Endothelial cell of umbilical vein (primary cell): ENCODE results near the gene CNGA4. TPM values are rescaled to one million over a fixed set of nuclear protein-coding genes. Genes with fewer than 3 reads are reported as not detected.
A peak's percentile ranks its signal among the peaks of the same experiment; 100 is the strongest.

Experiments
- Bru-seq: library from RNA; stranded (reverse); fragments of 400-500 nt; gene quantifications from one replicate; lab custom pipeline; 2021; lab: Mats Ljungman, UMichigan
- BruChase-seq, 2 experiments: library from RNA; stranded (reverse); fragments of 400-500 nt; gene quantifications; one replicate each; lab custom pipeline; 2021; lab: Mats Ljungman, UMichigan
- BruUV-seq: library from RNA; stranded (reverse); fragments of 400-500 nt; replicated peaks from 2 replicates; lab custom pipeline; 2021; lab: Mats Ljungman, UMichigan
- CTCF ChIA-PET: fragments of 300-600, 350-600 bp; sonication (Branson Sonifier 250); formaldehyde crosslinking; loops from one replicate; lab custom pipeline; 2021; ENCODE audit warnings: antibody characterized with exemption, inconsistent platforms; lab: Charles Lee
- POLR2A ChIA-PET: fragments of 300-600, 350-600 bp; sonication (Branson Sonifier 250); formaldehyde crosslinking; loops from one replicate; lab custom pipeline; 2021; ENCODE audit warnings: antibody characterized with exemption, inconsistent platforms; lab: Charles Lee
- DNase-seq: peaks from one replicate; pipeline ENCODE4 v3.0.0-alpha.2; 2011; ENCODE audit warnings: low read depth, low spot score
- FAIRE-seq: peaks from 2 replicates; lab custom pipeline; 2011; peaks lifted over from hg19 to GRCh38; lab: Jason Lieb, UNC
- H2AFZ ChIP-seq: 2 replicates; pipeline ENCODE4 v1.6.0; 2012; ENCODE audit warnings: low read depth, low read length, control low read depth, inconsistent platforms
- H3K27ac ChIP-seq: 2 replicates; pipeline ENCODE4 v1.5.1; 2011; ENCODE audit warnings: low read depth, mild to moderate bottlenecking, control low read depth, low read length, moderate library complexity; ENCODE audit not compliant: insufficient read depth
- H3K27me3 ChIP-seq, 2 experiments: 2 replicates each; pipeline versions ENCODE4 v1.6.0 to v1.6.1; 2011; ENCODE audit warnings: low read length in 2 of 2, mixed read lengths in 1 of 2; ENCODE audit not compliant: control insufficient read depth in 2 of 2, insufficient read depth in 2 of 2
- H3K36me3 ChIP-seq, 2 experiments: 2 replicates in 1 of 2; 3 replicates in 1 of 2; pipeline ENCODE4 v1.5.1; 2011; ENCODE audit warnings: low read length in 2 of 2, mild to moderate bottlenecking in 1 of 2, moderate library complexity in 1 of 2; ENCODE audit not compliant: control insufficient read depth in 2 of 2, insufficient read depth in 2 of 2; ENCODE audit errors: extremely low read depth in 1 of 2
- H3K4me1 ChIP-seq: 3 replicates; pipeline ENCODE4 v1.5.1; 2011; ENCODE audit warnings: mild to moderate bottlenecking, low read length; ENCODE audit not compliant: control insufficient read depth, insufficient read depth; ENCODE audit errors: extremely low read depth
- H3K4me2 ChIP-seq: 2 replicates; pipeline ENCODE4 v1.6.1; 2011; ENCODE audit warnings: low read length, control low read depth, mixed read lengths; ENCODE audit not compliant: insufficient read depth
- H3K4me3 ChIP-seq, 3 experiments: fragments of 200-600 bp in 1 of 3; sonication (generic), shearing (Covaris generic) in 1 of 3; replicated peaks in 1 of 3; 2 replicates each; pipeline ENCODE4 v1.5.1; 2011 to 2016; ENCODE audit warnings: control low read depth in 3 of 3, low read length in 3 of 3, mild to moderate bottlenecking in 2 of 3, inconsistent platforms in 1 of 3, low read depth in 1 of 3, moderate library complexity in 1 of 3; ENCODE audit not compliant: insufficient read depth in 1 of 3
- H3K79me2 ChIP-seq: 2 replicates; pipeline ENCODE4 v1.6.0; 2012; ENCODE audit warnings: low read length, inconsistent platforms; ENCODE audit not compliant: control insufficient read depth, insufficient read depth
- H3K9ac ChIP-seq: replicated peaks from 2 replicates; pipeline ENCODE3; 2011; ENCODE audit warnings: low read length, control low read depth; ENCODE audit not compliant: insufficient read depth; ENCODE audit errors: extremely low read depth
- H3K9me1 ChIP-seq: replicated peaks from 3 replicates; pipeline ENCODE4 v1.6.0; 2011; ENCODE audit warnings: mild to moderate bottlenecking, low read length; ENCODE audit not compliant: control insufficient read depth, insufficient read depth; ENCODE audit errors: extremely low read depth
- H3K9me3 ChIP-seq: replicated peaks from 2 replicates; pipeline ENCODE4 v1.5.1; 2012; ENCODE audit warnings: low read length, inconsistent platforms; ENCODE audit not compliant: control insufficient read depth, insufficient read depth
- H4K20me1 ChIP-seq: replicated peaks from 2 replicates; pipeline ENCODE3; 2011; ENCODE audit warnings: mild to moderate bottlenecking, low read length; ENCODE audit not compliant: control insufficient read depth, insufficient read depth; ENCODE audit errors: extremely low read depth
- FOS ChIP-seq: IDR thresholded peaks from 2 replicates; pipeline ENCODE4 v1.6.1; 2011; ENCODE audit warnings: mild to moderate bottlenecking, low read length, moderate library complexity, borderline replicate concordance; ENCODE audit not compliant: insufficient read depth
- GATA2 ChIP-seq: IDR thresholded peaks from 2 replicates; pipeline ENCODE4 v1.7.0; 2011; ENCODE audit warnings: low read depth, mild to moderate bottlenecking, moderate library complexity, mixed read lengths, low read length; ENCODE audit not compliant: insufficient read length, insufficient read depth
- MYC ChIP-seq: IDR thresholded peaks from one replicate; pipeline ENCODE4 v1.6.1; 2011; ENCODE audit warnings: mild to moderate bottlenecking, low read depth, low read length
- dilution Hi-C: fragments of 300-500 bp; cut with MboI; formaldehyde crosslinking; loops from one replicate; pipeline ENCODE4 v1.15.0; 2019; ENCODE audit warnings: low sequenced_read_pairs; ENCODE audit not compliant: extremely low pct_ligation_motif_present
- intact Hi-C: fragments of 100-400 bp; cut with micrococcal nuclease; formaldehyde crosslinking; loops from one replicate; pipeline ENCODE4 v1.10.0; 2022
- long read RNA-seq: library from polyadenylated mRNA; stranded (forward); transcript quantifications from one replicate; pipeline ENCODE4 v2.0.0, GENCODE V29; 2021
- polyA minus RNA-seq, 3 experiments: library from RNA; depleted of rRNA, polyadenylated mRNA; stranded (reverse); fragments of >200 nt; gene quantifications; 1 replicate in 1 of 3; 2 replicates in 2 of 3; pipeline ENCODE4 v1.2.3, GENCODE V29; 2011
- polyA plus RNA-seq, 4 experiments: library from polyadenylated mRNA; depleted of rRNA in 3 of 4; stranded (reverse) in 3 of 4; unstranded in 1 of 4; fragments of >200 nt; gene quantifications; 2 replicates each; pipeline versions ENCODE4 v1.2.1 to v1.2.3, GENCODE V29; 2011 to 2012; ENCODE audit warnings: missing spikeins in 1 of 4
- total RNA-seq: library from RNA; stranded (reverse); gene quantifications from 2 replicates; pipeline ENCODE4 v1.2.3, GENCODE V29; 2021
- TF ChIP-seq, protein P1 (sequence below), 2 donors: IDR thresholded peaks; 1 replicate in 1 of 2; 2 replicates in 1 of 2; pipeline ENCODE4 v1.5.1; 2011; ENCODE audit warnings: low read length in 2 of 2, mild to moderate bottlenecking in 2 of 2, moderate library complexity in 2 of 2, control low read depth in 1 of 2, inconsistent platforms in 1 of 2, low read depth in 1 of 2; ENCODE audit not compliant: insufficient read depth in 1 of 2; ENCODE audit errors: extremely low read depth in 1 of 2
- TF ChIP-seq, protein P2 (sequence below): IDR thresholded peaks from 2 replicates; pipeline ENCODE4 v1.6.1; 2011; ENCODE audit not compliant: insufficient read depth, insufficient read length

CNGA4 gene, protein sequence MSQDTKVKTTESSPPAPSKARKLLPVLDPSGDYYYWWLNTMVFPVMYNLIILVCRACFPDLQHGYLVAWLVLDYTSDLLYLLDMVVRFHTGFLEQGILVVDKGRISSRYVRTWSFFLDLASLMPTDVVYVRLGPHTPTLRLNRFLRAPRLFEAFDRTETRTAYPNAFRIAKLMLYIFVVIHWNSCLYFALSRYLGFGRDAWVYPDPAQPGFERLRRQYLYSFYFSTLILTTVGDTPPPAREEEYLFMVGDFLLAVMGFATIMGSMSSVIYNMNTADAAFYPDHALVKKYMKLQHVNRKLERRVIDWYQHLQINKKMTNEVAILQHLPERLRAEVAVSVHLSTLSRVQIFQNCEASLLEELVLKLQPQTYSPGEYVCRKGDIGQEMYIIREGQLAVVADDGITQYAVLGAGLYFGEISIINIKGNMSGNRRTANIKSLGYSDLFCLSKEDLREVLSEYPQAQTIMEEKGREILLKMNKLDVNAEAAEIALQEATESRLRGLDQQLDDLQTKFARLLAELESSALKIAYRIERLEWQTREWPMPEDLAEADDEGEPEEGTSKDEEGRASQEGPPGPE
- total RNA-seq (not detected in 2 replicates), polyA plus RNA-seq (0.11 TPM in 1 of 2 replicates, not detected in the other), polyA minus RNA-seq (1.00 TPM in 1 of 2 replicates, not detected in the other), Bru-seq, nascent RNA (percentile 8 among the genes with signal in this experiment), BruChase-seq, experiment 1, labeled RNA remaining after a 6-hour chase (percentile 12 among the genes with signal in this experiment), BruChase-seq, experiment 2, labeled RNA remaining after a 2-hour chase (percentile 12 among the genes with signal in this experiment)
- polyA plus RNA-seq (2011; cell fraction: cytosol; rRNA removed), result not detected in 2 replicates
- polyA plus RNA-seq (2011; cell fraction: nucleus; rRNA removed), result 0.17 and 0.18 TPM in 2 replicates
- polyA plus RNA-seq (2012), result not detected in 2 replicates
- not detected for polyA minus RNA-seq (2011; cell fraction: cytosol; rRNA and poly(A)+ RNA removed)
- polyA minus RNA-seq (2011; cell fraction: nucleus; rRNA and poly(A)+ RNA removed), result not detected in 2 replicates
- long read RNA-seq, result 0 reads

DNA sequence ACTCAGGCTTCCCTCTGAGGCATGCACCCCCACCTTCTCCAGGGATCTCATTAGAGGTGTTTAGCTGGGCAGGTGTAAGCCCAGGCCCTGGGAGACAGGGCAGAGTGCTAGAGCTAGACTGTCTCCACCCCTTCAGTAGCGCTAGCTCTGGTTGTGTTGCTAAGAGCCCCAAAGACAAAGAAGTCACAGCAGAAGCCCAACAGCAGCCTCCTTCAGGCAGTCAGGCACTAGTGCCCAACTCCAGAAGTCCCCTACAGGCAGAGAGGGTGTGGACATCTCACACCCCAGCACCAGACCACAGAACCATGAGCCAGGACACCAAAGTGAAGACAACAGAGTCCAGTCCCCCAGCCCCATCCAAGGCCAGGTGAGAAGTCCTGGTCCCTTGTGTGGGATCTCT lies at the start of gene CNGA4:
TSS of gene CNGA4 (plus strand) at position 188 of the 400 bp plus-strand sequence. CDS start at position 306, 118 bp downstream.
- POLR2A ChIA-PET, result no interaction called here
- dilution Hi-C loops, result no loop called here

DNA sequence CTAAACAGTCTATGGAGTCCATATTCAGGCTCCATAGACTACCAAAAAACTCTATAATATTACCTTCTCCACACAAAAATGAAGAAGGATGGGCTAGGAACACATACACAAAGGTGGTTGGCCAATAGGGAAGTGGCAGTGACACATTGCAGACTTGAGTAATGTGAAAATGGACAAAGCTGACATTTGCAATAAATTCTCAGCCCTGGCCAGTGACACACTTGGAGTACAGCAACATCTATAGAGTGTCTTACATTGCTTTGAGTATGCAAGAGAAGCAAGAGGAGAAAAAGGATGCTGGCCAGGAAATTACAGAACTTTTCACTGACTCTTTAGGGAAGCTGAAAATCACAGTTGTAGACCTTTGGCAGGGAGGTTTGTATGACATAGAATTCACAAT lies 47.1 kb upstream of the CNGA4 start:
- FAIRE-seq, result no peak
- Histone ChIP-seq H3K9me1 (no peaks in the 10 kb centered on the region), H3K4me3 (no peak overlapping the region), H3K4me2 (no peak overlapping the region), H4K20me1 (no peaks in the 10 kb centered on the region), H3K27ac (no peak overlapping the region), H3K79me2 (no peaks in the 10 kb centered on the region), H3K36me3 (no peaks in the 10 kb centered on the region), H2AFZ (no peak overlapping the region), H3K9ac (no peak overlapping the region), H3K4me1 (no peaks in the 10 kb centered on the region), H3K27me3 (peaks cover 0 to 5% of the 10 kb centered on the region in 2 experiments), H3K9me3 (no peaks in the 10 kb centered on the region)
- dilution Hi-C loops, result no loop called here
- ChIA-PET CTCF (interaction anchor here (1.0 kb wide), 1 partner anchor 8 kb away, joined by 3 read pairs; no protein-coding TSS in a partner anchor), POLR2A (no interaction called here)
- TF ChIP-seq MYC (no peak), GATA2 (no peak)
- TF ChIP-seq, protein P1, sequence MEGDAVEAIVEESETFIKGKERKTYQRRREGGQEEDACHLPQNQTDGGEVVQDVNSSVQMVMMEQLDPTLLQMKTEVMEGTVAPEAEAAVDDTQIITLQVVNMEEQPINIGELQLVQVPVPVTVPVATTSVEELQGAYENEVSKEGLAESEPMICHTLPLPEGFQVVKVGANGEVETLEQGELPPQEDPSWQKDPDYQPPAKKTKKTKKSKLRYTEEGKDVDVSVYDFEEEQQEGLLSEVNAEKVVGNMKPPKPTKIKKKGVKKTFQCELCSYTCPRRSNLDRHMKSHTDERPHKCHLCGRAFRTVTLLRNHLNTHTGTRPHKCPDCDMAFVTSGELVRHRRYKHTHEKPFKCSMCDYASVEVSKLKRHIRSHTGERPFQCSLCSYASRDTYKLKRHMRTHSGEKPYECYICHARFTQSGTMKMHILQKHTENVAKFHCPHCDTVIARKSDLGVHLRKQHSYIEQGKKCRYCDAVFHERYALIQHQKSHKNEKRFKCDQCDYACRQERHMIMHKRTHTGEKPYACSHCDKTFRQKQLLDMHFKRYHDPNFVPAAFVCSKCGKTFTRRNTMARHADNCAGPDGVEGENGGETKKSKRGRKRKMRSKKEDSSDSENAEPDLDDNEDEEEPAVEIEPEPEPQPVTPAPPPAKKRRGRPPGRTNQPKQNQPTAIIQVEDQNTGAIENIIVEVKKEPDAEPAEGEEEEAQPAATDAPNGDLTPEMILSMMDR (IDR thresholded peaks at IDR 0.05; ENCODE audit: extremely low read depth in 1 of 2, insufficient read depth in 1 of 2, low read depth in 1 of 2, low read length in 2 of 2), result no peak
- TF ChIP-seq, protein P2, sequence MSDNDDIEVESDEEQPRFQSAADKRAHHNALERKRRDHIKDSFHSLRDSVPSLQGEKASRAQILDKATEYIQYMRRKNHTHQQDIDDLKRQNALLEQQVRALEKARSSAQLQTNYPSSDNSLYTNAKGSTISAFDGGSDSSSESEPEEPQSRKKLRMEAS, result no peak
- BruUV-seq, result no TSS peak
- DNase-seq, result no peak
- intact Hi-C loops, result no loop called here

More for the DNA sequence above, at the start of gene CNGA4:
- Histone ChIP-seq H3K27ac (no peak within 1 kb of the TSS), H3K36me3 (no peaks in the 10 kb centered on the region), H2AFZ (no peak within 1 kb of the TSS), H3K4me2 (no peak within 1 kb of the TSS), H3K9me3 (no peaks in the 10 kb centered on the region), H3K9ac (no peak within 1 kb of the TSS), H4K20me1 (no peaks in the 10 kb centered on the region), H3K4me3 (no peak within 1 kb of the TSS), H3K27me3 (peaks cover 10 to 14% of the 10 kb centered on the region in 2 experiments), H3K4me1 (peaks cover under 1% of the 10 kb centered on the region), H3K79me2 (peaks cover 3% of the 10 kb centered on the region), H3K9me1 (no peaks in the 10 kb centered on the region)
- CTCF ChIA-PET, result interaction anchor here (0.8 to 2.2 kb wide), 3 partner anchors 12 to 124 kb away, joined by 5 to 9 read pairs (median 5); no protein-coding TSS in a partner anchor
- no peak for FAIRE-seq
- no peak for TF ChIP-seq FOS
- TF ChIP-seq MYC, result no peak
- TF ChIP-seq, protein P2, result no peak
- intact Hi-C loops, result loop anchor here (10.0 kb wide), 2 partner anchors 644 to 1634 kb away; partner anchors contain the start of genes TRIM6 and TRIM68
- DNase-seq, result no peak
- no TSS peak for BruUV-seq
